Testis (tissue), 3 donors: Measurements from ENCODE around the gene DHFR. TPM values are rescaled to one million over a fixed set of nuclear protein-coding genes. Genes with fewer than 3 reads are reported as not detected.

Source experiments
- DNase-seq: peaks from one replicate; pipeline ENCODE4 v3.0.0-alpha.2; 2019
- H3K27ac ChIP-seq, 2 donors: fragments of 200-600 bp; sonication (generic); one replicate each; pipeline ENCODE4 v1.5.1; 2019
- H3K27me3 ChIP-seq: fragments of 200-600 bp; sonication (generic); one replicate; pipeline ENCODE4 v1.5.1; 2019
- H3K36me3 ChIP-seq: fragments of 200-600 bp; sonication (generic); one replicate; pipeline ENCODE4 v1.5.1; 2017; ENCODE audit warnings: low read depth; ENCODE audit errors: missing control alignments
- H3K4me1 ChIP-seq: fragments of 200-600 bp; sonication (generic); one replicate; pipeline ENCODE4 v1.5.1; 2019
- H3K4me3 ChIP-seq, 2 donors: fragments of 200-600 bp; sonication (generic); one replicate each; pipeline ENCODE4 v1.5.1; 2017 to 2019
- H3K9me3 ChIP-seq: fragments of 200-600 bp; sonication (generic); one replicate; pipeline ENCODE4 v1.5.1; 2017
- CTCF ChIP-seq, 3 experiments: fragments of 450-650 bp in 2 of 3; fragments of 200-600 bp in 1 of 3; sonication (generic) in 1 of 3; IDR thresholded peaks; one replicate each; pipeline ENCODE4 v1.5.1; 2016 to 2019; ENCODE audit warnings: antibody characterized with exemption in 3 of 3, mild to moderate bottlenecking in 2 of 3, moderate library complexity in 1 of 3
- POLR2A ChIP-seq: fragments of 450-650 bp; IDR thresholded peaks from one replicate; pipeline ENCODE4 v1.6.1; 2017; ENCODE audit warnings: antibody characterized with exemption, mild to moderate bottlenecking, moderate library complexity
- WGBS, 2 donors: methylation state at CpG; one replicate each; pipeline ENCODE4 v1.1.5; 2018; 5-methylcytosine and 5-hydroxymethylcytosine counted together
- intact Hi-C: fragments of 100-400 bp; cut with DNase I; formaldehyde crosslinking; loops from one replicate; pipeline ENCODE4 v1.15.1; 2023; ENCODE audit warnings: low total_unique reads
- polyA plus RNA-seq: library from polyadenylated mRNA; stranded (reverse); fragments of 350-450 nt; fragmentation: Illumina TruSeq; extraction: RNeasy Lipid Tissue Mini Kit (QIAGEN cat#74804); gene quantifications from one replicate; pipeline ENCODE4 v1.2.3, GENCODE V29; 2014; ENCODE audit warnings: low read depth, low replicate concordance; ENCODE audit not compliant: insufficient read depth
- small RNA-seq, 2 donors: library from RNA; depleted of rRNA; stranded (forward); fragments of <200 nt; gene quantifications; one replicate each; pipeline ENCODE3, GENCODE V24; 2016
- total RNA-seq, 2 donors: library from RNA; depleted of rRNA; stranded (reverse); fragments of >200 nt; gene quantifications; one replicate each; pipeline ENCODE4 v1.2.3, GENCODE V29; 2016

DHFR gene
- total and polyA plus RNA-seq, 3 donors from 2014 or later: 16.8 to 35.2 (median 18.0) TPM

DNA sequence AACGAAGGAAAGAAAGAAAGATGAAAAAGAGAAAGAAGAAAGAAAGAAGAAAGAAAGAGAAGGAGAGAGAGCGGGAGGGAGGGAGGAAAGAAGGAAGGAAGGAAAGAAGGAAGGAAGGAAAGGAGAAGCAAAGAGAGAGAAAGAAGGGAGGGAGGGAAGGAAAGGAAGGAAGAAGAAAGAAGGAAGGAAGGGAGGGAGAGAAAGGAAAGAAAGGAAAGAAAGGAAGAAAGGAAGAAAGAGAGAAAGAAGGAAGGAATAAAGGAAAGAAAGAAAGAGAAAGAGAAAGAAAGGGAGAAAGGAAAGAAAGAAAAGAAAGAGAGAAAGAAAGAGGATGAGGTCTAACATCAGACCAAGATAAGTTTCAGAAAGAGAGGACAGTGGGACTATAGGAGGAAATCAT lies 75.7 kb downstream of the DHFR start:
- Histone ChIP-seq H3K4me3 (no peak overlapping the region), H3K9me3 (no peaks in the 10 kb centered on the region), H3K27me3 (no peaks in the 10 kb centered on the region), H3K4me1 (no peaks in the 10 kb centered on the region), H3K36me3 (no peaks in the 10 kb centered on the region), H3K27ac (no peak overlapping the region)
- 90 to 92% methylated on average over 2 of the region's 2 CpGs for WGBS, 2 donors
- no peak for DNase-seq
- intact Hi-C loops: no loop called here
- no peak for TF ChIP-seq POLR2A
- TF ChIP-seq CTCF (IDR thresholded peaks at IDR 0.05): no peak

GRCh38 chr5:80577707-80578106 lies 77.1 kb downstream of the DHFR start:
- TF ChIP-seq CTCF (IDR thresholded peaks at IDR 0.05) (no peak), POLR2A (no peak)
- H3K27me3 ChIP-seq: no peaks in the 10 kb centered on the region
- WGBS, 2 donors: 36 to 64% methylated on average over 5 of the region's 5 CpGs
- H3K9me3 ChIP-seq: no peaks in the 10 kb centered on the region
- H3K27ac ChIP-seq: no peak overlapping the region
- H3K36me3 ChIP-seq: no peaks in the 10 kb centered on the region
- intact Hi-C loops: no loop called here
- H3K4me1 ChIP-seq: no peaks in the 10 kb centered on the region
- no peak overlapping the region for H3K4me3 ChIP-seq
- DNase-seq: no peak

GRCh38 chr5:80576383-80576782 lies 78.4 kb downstream of the DHFR start:
- no peak for DNase-seq
- Histone ChIP-seq H3K4me3 (no peak overlapping the region), H3K9me3 (no peaks in the 10 kb centered on the region), H3K4me1 (no peaks in the 10 kb centered on the region), H3K36me3 (no peaks in the 10 kb centered on the region), H3K27me3 (no peaks in the 10 kb centered on the region), H3K27ac (no peak overlapping the region)
- WGBS, 2 donors: 90 to 92% methylated on average over 5 of the region's 5 CpGs
- TF ChIP-seq POLR2A (no peak), CTCF (IDR thresholded peaks at IDR 0.05) (no peak)
- intact Hi-C loops: no loop called here

Small RNA genes within 50 kb of the gene (small RNA-seq; reads per million reads assigned to genes)
- gene DBIP2: 0 to 0.09 reads per million in 2 donors
- 0 reads per million in 2 donors for gene MTRNR2L2

Other genes starting within 250 kb of the DHFR start
- 10 to 100 TPM; 50.0 to 52.7 TPM for gene ZFYVE16, start 246.9 kb downstream of the DHFR start, total RNA-seq
- gene ZFYVE16, start 246.9 kb downstream of the DHFR start, polyA plus RNA-seq: 16.3 TPM
- 1 to 10 TPM; 2.8 to 5.0 TPM for gene FAM151B, start 166.9 kb downstream of the DHFR start, total RNA-seq
- 2.8 TPM for gene FAM151B, start 166.9 kb downstream of the DHFR start, polyA plus RNA-seq
- gene ANKRD34B, start 84.7 kb downstream of the DHFR start, total RNA-seq: under 1 TPM; 0.12 to 0.16 TPM
- 0.34 TPM for gene ANKRD34B, start 84.7 kb downstream of the DHFR start, polyA plus RNA-seq
- 10 to 100 TPM; 16.6 to 17.7 TPM for gene MSH3, start 331 bp downstream of the DHFR start, total RNA-seq
- gene MSH3, start 331 bp downstream of the DHFR start, polyA plus RNA-seq: 7.6 TPM